Lung (tissue), 12 donors: Measurements from ENCODE around the gene STAT3. TPM values are rescaled to one million over a fixed set of nuclear protein-coding genes. Genes with fewer than 3 reads are reported as not detected.
A peak's percentile ranks its signal among the peaks of the same experiment; 100 is the strongest.
"Not testable (repeated sequence)": the region's sequence is repeated elsewhere in the genome, so short reads cannot be mapped to it uniquely, and the experiment has no call there.

Experiments used
- ATAC-seq: fragments of 200-7000 bp; cut with Tn5 transposase; one replicate; pipeline ENCODE4 v1.9.1; 2020; ENCODE audit warnings: moderate number of reproducible peaks; ENCODE audit not compliant: insufficient read depth, low FRiP score
- DNase-seq, 3 donors: peaks; one replicate each; pipeline ENCODE4 v3.0.0-alpha.2; 2013 to 2017
- H3K27ac ChIP-seq, 2 donors: one replicate each; pipeline ENCODE4 v1.5.1; 2013; ENCODE audit warnings: mild to moderate bottlenecking in 2 of 2, moderate library complexity in 2 of 2, control low read depth in 1 of 2, inconsistent platforms in 1 of 2, low read depth in 1 of 2, low read length in 1 of 2
- H3K27me3 ChIP-seq, 3 donors: one replicate each; pipeline ENCODE4 v1.5.1; 2013; ENCODE audit warnings: low read length in 2 of 3; ENCODE audit not compliant: control insufficient read depth in 3 of 3, insufficient read depth in 3 of 3
- H3K36me3 ChIP-seq, 4 donors: one replicate each; pipeline ENCODE4 v1.5.1; 2013; ENCODE audit warnings: low read length in 4 of 4, mild to moderate bottlenecking in 1 of 4, moderate library complexity in 1 of 4; ENCODE audit not compliant: control insufficient read depth in 4 of 4, insufficient read depth in 4 of 4
- H3K4me1 ChIP-seq, 5 donors: one replicate each; pipeline ENCODE4 v1.5.1; 2013; ENCODE audit warnings: low read length in 5 of 5, mild to moderate bottlenecking in 2 of 5, moderate library complexity in 1 of 5; ENCODE audit not compliant: control insufficient read depth in 5 of 5, insufficient read depth in 5 of 5
- H3K4me3 ChIP-seq: one replicate; pipeline ENCODE4 v1.5.1; 2013; ENCODE audit warnings: mild to moderate bottlenecking, control low read depth, moderate library complexity
- H3K9ac ChIP-seq, 2 donors: one replicate each; pipeline ENCODE4 v1.5.1; 2013; ENCODE audit warnings: low read length in 2 of 2, control low read depth in 1 of 2; ENCODE audit not compliant: insufficient read depth in 1 of 2
- H3K9me3 ChIP-seq, 4 donors: one replicate each; pipeline ENCODE4 v1.5.1; 2013; ENCODE audit warnings: low read length in 3 of 4, mild to moderate bottlenecking in 1 of 4, moderate library complexity in 1 of 4; ENCODE audit not compliant: control insufficient read depth in 4 of 4, insufficient read depth in 3 of 4
- CTCF ChIP-seq: IDR thresholded peaks from 2 replicates; pipeline ENCODE4 v1.5.1; 2012; ENCODE audit warnings: mild to moderate bottlenecking; ENCODE audit errors: control extremely low read depth, extremely low read depth
- WGBS, 2 donors: extraction: QIAGEN DNeasy Blood & Tissue Kit; methylation state at CpG; one replicate each; pipeline ENCODE4 v1.1.7; 2013; 5-methylcytosine and 5-hydroxymethylcytosine counted together
- polyA plus RNA-seq, 2 donors: library from polyadenylated mRNA; stranded (reverse); fragments of 200-250 nt; gene quantifications; one replicate each; pipeline ENCODE4 v1.2.1, GENCODE V29; 2013
- total RNA-seq, 2 donors: library from RNA; depleted of rRNA in 1 of 2; stranded (reverse); fragments of >200 nt in 1 of 2; gene quantifications; one replicate each; pipeline ENCODE4 v1.2.1, GENCODE V29; 2014 to 2021
- donor health status: control.
- donor health status: control.
- donor health status: Bipolar disorder and iron deficiency.
- donor health status: healthy.
- donor health status: DM: yes; HTN: yes; CAD: no.

Gene STAT3
- total and polyA plus RNA-seq, 4 donors, result 69.9 to 297 (median 239) TPM

- H3K9ac ChIP-seq, result peak overlapping the region; percentile 68 to 77
- TF ChIP-seq CTCF, result no peak
- no peaks in the 10 kb centered on the region for H3K27me3 ChIP-seq
- peak overlapping the region; percentile 90 for H3K4me3 ChIP-seq
- H3K36me3 ChIP-seq, result peaks cover 0 to 2% (median 0%) of the 10 kb centered on the region in 4 donors
- DNase-seq (peak; percentile 51 to 70 (median 63)), ATAC-seq (peak; percentile 41)
- H3K9me3 ChIP-seq, result no peaks in the 10 kb centered on the region
- peaks cover 2 to 21% (median 7%) of the 10 kb centered on the region in 5 donors for H3K4me1 ChIP-seq
- WGBS, 2 donors, result 1 to 2% methylated on average over 48 to 59 of the region's 59 CpGs
- peak overlapping the region; percentile 96 to 99 for H3K27ac ChIP-seq
These were observed 33.5 kb upstream of the STAT3 start for GRCh38 chr17:42421507-42422338.

GRCh38 chr17:42421136-42421506 is 32.9 kb upstream of the STAT3 start:
- peaks cover 2 to 21% (median 10%) of the 10 kb centered on the region in 5 donors for H3K4me1 ChIP-seq
- WGBS, 2 donors, result 13 to 22% methylated on average over 6 of the region's 6 CpGs
- ATAC-seq (no peak), DNase-seq (no peak)
- peak overlapping the region; percentile 96 to 99 for H3K27ac ChIP-seq
- H3K9me3 ChIP-seq, result no peaks in the 10 kb centered on the region
- H3K36me3 ChIP-seq, result peaks cover 0 to 2% (median 0%) of the 10 kb centered on the region in 4 donors
- H3K9ac ChIP-seq, result no peak overlapping the region
- H3K27me3 ChIP-seq, result no peaks in the 10 kb centered on the region
- peak overlapping the region; percentile 90 for H3K4me3 ChIP-seq
- no peak for TF ChIP-seq CTCF

GRCh38 chr17:42417981-42418380 is 29.7 kb upstream of the STAT3 start:
- not testable (repeated sequence) for ATAC-seq, H3K9me3 ChIP-seq, H3K36me3 ChIP-seq, H3K4me3 ChIP-seq, DNase-seq, H3K9ac ChIP-seq, H3K27me3 ChIP-seq, H3K27ac ChIP-seq
- peaks cover 2 to 24% (median 16%) of the 10 kb centered on the region in 5 donors for H3K4me1 ChIP-seq
- WGBS, 2 donors, result 30 to 52% methylated on average over 5 of the region's 5 CpGs

GRCh38 chr17:42414704-42415409 is 26.6 kb upstream of the STAT3 start:
- H3K36me3 ChIP-seq, result peaks cover 0 to 2% (median 0%) of the 10 kb centered on the region in 4 donors
- DNase-seq, result peak in 1 of 3 donors; percentile 39
- ATAC-seq, result no peak
- peaks cover 3 to 34% (median 14%) of the 10 kb centered on the region in 5 donors for H3K4me1 ChIP-seq
- H3K27ac ChIP-seq, result peak overlapping the region; percentile 49 to 86
- no peak for TF ChIP-seq CTCF
- H3K4me3 ChIP-seq, result no peak overlapping the region
- WGBS, 2 donors, result 14 to 21% methylated on average over 7 of the region's 7 CpGs
- H3K9me3 ChIP-seq, result no peaks in the 10 kb centered on the region
- no peak overlapping the region for H3K9ac ChIP-seq
- no peaks in the 10 kb centered on the region for H3K27me3 ChIP-seq
